Stimulated activated CD4-positive, alpha-beta T cell treated with anti-CD3 and anti-CD28 coated beads, Interleukin-12 subunit alpha, Interleukin-12 subunit beta, amount 100 ng/mL, for 24 hours (primary cell): ENCODE results near the gene ARL14.

Experiments
- DNase-seq, 2 experiments: peaks; one replicate each; pipeline ENCODE4 v3.0.0-alpha.2; 2020; ENCODE audit warnings: low read depth in 2 of 2

ARL14 gene

GRCh38 chr3:160722331-160722730, 45.4 kb downstream of the ARL14 start:
- no peak for DNase-seq

DNA sequence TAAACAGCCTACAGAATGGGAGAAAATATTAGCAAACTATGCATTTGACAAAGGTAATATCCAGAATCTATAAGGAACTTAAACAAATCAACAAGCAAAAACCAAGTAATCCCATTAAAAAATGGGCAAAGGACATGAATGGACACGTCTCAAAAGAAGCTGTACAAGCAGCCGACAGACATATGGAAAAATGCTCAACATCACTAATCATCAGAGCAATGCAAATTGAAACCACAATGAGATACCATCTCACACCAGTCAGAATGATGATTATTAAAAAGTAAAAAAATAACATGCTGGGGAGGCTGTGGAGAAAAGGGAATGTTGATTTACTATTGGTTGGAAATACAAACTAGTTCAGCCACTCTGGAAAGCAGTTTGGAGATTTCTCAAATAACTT, 48.4 kb downstream of the ARL14 start:
- no peak for DNase-seq
